Right atrium auricular region (tissue), 2 donors: ENCODE data around the gene HES6. TPM values are rescaled to one million over a fixed set of nuclear protein-coding genes. Genes with fewer than 3 reads are reported as not detected.

Experiments
- DNase-seq: peaks from one replicate; pipeline ENCODE4 v3.0.0-alpha.2; 2019; ENCODE audit warnings: low spot score
- H3K27ac ChIP-seq, 2 donors: fragments of 200-600 bp; sonication (generic); 1 replicate in 1 of 2; 2 replicates in 1 of 2; pipeline ENCODE4 v1.5.1; 2016 to 2019
- H3K27me3 ChIP-seq, 2 donors: fragments of 200-600 bp; sonication (generic); one replicate each; pipeline versions ENCODE4 v1.5.1 to v1.6.0; 2017 to 2019
- H3K36me3 ChIP-seq: fragments of 200-600 bp; sonication (generic); one replicate; pipeline ENCODE4 v1.5.1; 2016
- H3K4me1 ChIP-seq, 2 donors: fragments of 200-600 bp; sonication (generic); one replicate each; pipeline versions ENCODE4 v1.5.1 to v1.6.0; 2017 to 2019
- H3K4me3 ChIP-seq, 2 donors: fragments of 200-600 bp; sonication (generic); 1 replicate in 1 of 2; 2 replicates in 1 of 2; pipeline ENCODE4 v1.5.1; 2017 to 2019; ENCODE audit warnings: mild to moderate bottlenecking in 1 of 2, moderate library complexity in 1 of 2
- H3K9me3 ChIP-seq, 2 donors: fragments of 200-600 bp; sonication (generic); one replicate each; pipeline ENCODE4 v1.5.1; 2019
- total RNA-seq, 2 donors: library from RNA; depleted of rRNA; stranded (reverse); fragments of >200 nt; gene quantifications; one replicate each; pipeline ENCODE4 v1.1.0, GENCODE V29; 2016
- TF ChIP-seq, protein P1 (sequence below), 2 donors: fragments of 200-600 bp; sonication (generic); IDR thresholded peaks; one replicate each; pipeline ENCODE4 v1.5.1; 2019; ENCODE audit warnings: antibody characterized with exemption in 2 of 2

HES6 gene
- 1 to 10 TPM; 2.5 to 4.8 TPM for total RNA-seq

DNA sequence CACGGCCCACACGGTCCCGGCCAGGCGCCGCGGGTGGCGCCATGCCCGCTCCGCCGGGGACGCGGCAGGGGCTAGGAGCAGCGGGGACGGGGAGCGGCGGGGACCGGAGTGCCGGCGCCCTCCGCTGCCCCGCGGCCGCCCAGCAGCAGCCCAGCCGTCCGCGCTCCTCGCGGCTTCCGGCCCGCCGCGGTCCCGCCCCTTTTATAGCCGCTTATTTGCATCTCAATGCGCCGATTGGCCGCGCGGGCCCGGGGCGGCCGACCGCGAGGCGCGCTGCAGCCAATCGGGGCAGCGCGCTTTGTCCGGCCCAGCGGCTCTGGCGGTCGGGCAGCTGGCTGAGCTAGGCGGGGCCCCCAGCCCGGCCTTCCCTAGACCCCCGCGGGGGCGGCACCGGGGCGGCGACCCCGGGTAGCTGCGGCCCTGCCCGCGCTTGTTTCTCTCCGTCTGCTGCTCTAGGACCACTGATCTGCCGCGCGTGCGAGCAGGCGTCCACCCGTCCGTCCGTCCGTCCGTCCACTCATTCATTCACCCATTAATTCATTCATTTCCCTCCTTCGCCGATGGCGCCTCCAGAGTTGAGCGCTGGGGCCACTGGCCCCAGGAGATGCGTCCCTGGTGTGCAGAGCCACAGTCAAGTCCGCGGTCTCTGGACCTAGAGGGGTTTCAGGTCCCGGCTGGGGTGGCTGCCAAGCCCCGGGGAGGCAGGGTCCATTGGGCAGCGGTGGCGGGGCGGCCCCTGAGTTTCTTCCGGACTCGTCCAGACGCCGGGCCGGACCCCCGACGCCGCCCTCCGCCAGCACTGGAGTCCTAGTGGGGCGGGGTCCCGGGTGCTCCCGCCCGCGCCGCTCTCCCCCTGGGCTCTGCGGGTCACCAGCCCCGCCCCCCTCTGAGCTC is at the start of gene HES6:
HES6 (minus strand) TSS at position 176 of the 894 bp plus-strand sequence; CDS start at position 43, 133 bp downstream.
- DNase-seq: peak; percentile 89

DNA sequence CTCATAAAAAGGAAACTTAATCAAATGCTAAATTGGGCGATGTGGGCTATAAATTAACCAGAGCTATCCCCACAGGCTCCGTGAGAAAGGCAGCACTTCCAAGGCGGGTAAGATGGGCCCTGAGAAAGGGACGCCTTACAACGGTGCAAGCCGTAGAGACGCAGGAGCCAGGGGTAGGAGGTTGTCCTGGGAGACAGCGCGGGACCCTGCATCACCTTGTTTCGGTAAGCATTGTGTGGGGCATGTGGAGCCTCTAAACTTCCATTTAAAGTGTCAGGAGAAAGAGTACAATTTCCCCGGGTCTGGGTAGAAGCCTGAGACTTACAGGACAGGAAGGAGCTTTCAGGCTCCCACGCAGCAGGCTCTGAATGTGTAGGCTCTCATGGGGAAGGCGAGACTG is 49.7 kb upstream of the HES6 start:
- Histone ChIP-seq H3K9me3 (no peaks in the 10 kb centered on the region), H3K4me3 (peak overlapping the region; percentile 75 to 84), H3K27ac (peak overlapping the region; percentile 88 to 93), H3K36me3 (no peaks in the 10 kb centered on the region), H3K27me3 (no peaks in the 10 kb centered on the region), H3K4me1 (peaks cover 0 to 55% of the 10 kb centered on the region in 2 donors)
- DNase-seq: no peak
- TF ChIP-seq, protein P1, sequence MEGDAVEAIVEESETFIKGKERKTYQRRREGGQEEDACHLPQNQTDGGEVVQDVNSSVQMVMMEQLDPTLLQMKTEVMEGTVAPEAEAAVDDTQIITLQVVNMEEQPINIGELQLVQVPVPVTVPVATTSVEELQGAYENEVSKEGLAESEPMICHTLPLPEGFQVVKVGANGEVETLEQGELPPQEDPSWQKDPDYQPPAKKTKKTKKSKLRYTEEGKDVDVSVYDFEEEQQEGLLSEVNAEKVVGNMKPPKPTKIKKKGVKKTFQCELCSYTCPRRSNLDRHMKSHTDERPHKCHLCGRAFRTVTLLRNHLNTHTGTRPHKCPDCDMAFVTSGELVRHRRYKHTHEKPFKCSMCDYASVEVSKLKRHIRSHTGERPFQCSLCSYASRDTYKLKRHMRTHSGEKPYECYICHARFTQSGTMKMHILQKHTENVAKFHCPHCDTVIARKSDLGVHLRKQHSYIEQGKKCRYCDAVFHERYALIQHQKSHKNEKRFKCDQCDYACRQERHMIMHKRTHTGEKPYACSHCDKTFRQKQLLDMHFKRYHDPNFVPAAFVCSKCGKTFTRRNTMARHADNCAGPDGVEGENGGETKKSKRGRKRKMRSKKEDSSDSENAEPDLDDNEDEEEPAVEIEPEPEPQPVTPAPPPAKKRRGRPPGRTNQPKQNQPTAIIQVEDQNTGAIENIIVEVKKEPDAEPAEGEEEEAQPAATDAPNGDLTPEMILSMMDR (IDR thresholded peaks at IDR 0.05): no peak

More for the DNA sequence above, at the start of gene HES6:
- Histone ChIP-seq H3K4me3 (peak within 1 kb of the TSS; percentile 49 to 76), H3K4me1 (peaks cover 0 to 38% of the 10 kb centered on the region in 2 donors), H3K27ac (peak within 1 kb of the TSS; percentile 54 to 74), H3K36me3 (peaks cover 2% of the 10 kb centered on the region), H3K9me3 (no peaks in the 10 kb centered on the region), H3K27me3 (peaks cover 0 to 6% of the 10 kb centered on the region in 2 donors)
- TF ChIP-seq, protein P1 (IDR thresholded peaks at IDR 0.05): no peak

DNA sequence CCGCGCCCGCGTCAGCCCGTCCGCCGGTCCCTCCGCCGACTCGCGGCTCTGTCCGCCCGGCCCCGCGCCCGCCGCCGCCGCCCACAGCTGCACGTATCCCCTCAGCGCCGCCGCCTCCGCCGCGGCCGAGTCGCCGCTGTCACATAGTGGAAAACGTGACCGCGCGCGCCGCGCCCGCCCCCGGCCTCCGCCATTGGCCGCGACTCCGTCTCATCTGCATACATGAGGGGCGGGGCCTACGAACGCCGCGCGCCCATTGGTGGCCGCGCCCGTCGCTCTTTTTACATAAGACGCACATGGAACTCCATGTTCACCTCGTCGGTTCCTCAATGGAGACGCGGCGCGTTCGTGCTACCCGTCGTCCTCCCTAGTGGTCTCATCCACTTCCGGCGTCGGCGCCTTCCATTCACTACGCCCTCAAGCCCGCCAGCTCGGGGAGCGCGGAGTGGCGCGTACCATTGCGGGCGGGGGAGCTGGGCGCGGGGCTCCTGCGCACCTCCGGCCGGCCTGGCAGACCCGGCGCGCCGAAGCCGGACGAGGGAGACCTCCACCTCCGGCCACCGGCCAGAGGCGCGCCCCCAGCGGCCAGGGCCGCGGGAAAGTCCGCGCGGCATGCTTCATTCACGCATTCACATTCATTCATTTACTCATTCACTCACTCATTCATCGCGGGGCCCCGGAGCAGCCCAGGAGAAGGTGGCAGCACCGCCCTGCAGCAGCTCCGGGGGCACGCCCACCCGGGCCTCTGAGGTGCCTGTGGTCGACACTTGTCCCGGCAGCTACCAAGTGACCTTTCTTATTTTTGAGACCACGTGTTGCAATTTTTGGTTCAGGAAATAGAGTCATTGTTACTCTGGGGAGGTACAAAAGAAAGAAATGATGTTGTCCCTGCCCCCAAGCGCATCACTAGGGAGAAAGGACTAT is 49.1 kb upstream of the HES6 start:
- Histone ChIP-seq H3K36me3 (no peaks in the 10 kb centered on the region), H3K27ac (peak overlapping the region; percentile 88 to 93), H3K27me3 (no peaks in the 10 kb centered on the region), H3K4me1 (peaks cover 0 to 55% of the 10 kb centered on the region in 2 donors), H3K9me3 (no peaks in the 10 kb centered on the region), H3K4me3 (peak overlapping the region; percentile 75 to 84)
- TF ChIP-seq, protein P1 (IDR thresholded peaks at IDR 0.05): peak in 1 of 2 donors; percentile 57
- peak; percentile 100 for DNase-seq

- TF ChIP-seq, protein P1 (IDR thresholded peaks at IDR 0.05): no peak
- Histone ChIP-seq H3K27me3 (no peaks in the 10 kb centered on the region), H3K9me3 (no peaks in the 10 kb centered on the region), H3K36me3 (no peaks in the 10 kb centered on the region), H3K4me1 (peaks cover 0 to 64% of the 10 kb centered on the region in 2 donors), H3K27ac (peak within 1 kb of the TSS; percentile 88 to 93), H3K4me3 (peak within 1 kb of the TSS; percentile 75 to 84)
- DNase-seq: peak; percentile 83
These were observed 48.2 kb upstream of the HES6 start, which contains the start of gene PER2 for GRCh38 chr2:238287737-238288649. PER2 (minus strand) TSS chr2:238288610; CDS start chr2:238277936, 10,674 bp downstream.
